ENCODE results near the gene ACOD1. TPM values are rescaled to one million over a fixed set of nuclear protein-coding genes. Genes with fewer than 3 reads are reported as not detected.

The ACOD1 gene
- total RNA-seq, 1 experiment from 2014 or later, result not detected

DNA sequence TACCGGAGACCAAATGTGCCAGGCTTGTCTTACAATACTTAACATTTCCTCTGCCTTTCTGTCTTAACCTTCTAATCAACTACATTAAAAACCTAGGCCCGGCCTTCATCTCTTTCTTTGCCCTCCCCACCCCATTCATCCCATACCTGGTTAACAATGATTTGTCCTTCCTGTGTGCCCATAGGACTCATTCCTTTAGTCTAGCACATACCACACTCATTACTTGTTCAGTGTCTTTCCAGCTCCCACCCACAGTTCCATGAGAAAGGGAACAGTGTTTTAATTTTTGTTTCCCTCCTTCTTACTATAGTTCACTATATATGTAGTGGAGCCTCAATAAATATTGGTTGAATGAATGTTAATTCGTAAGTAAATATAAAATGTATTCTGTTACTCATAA is 46.0 kb downstream of the ACOD1 start:
- no peaks in the 10 kb centered on the region; a peak in 1 of 5 replicates for H3K9me3 Mint-ChIP-seq

More for the DNA sequence above, 46.0 kb downstream of the ACOD1 start:
- Histone ChIP-seq H3K23me2 (ENCODE audit: insufficient read length, low read depth, low read length, poor library complexity, severe bottlenecking) (peaks cover 8% of the 10 kb centered on the region), H3K4ac (ENCODE audit: low read depth, low read length) (no peak overlapping the region), H3K27ac (ENCODE audit: insufficient read length, low read depth, low read length) (no peak overlapping the region), H4K5ac (ENCODE audit: insufficient read length, low read depth, low read length) (no peak overlapping the region), H3K79me1 (ENCODE audit: insufficient read depth, low read depth, low read length, poor library complexity, severe bottlenecking) (no peaks in the 10 kb centered on the region), H3K23ac (ENCODE audit: insufficient read length, low read depth, low read length) (no peak overlapping the region), H3K18ac (ENCODE audit: insufficient read length, low read depth, low read length) (no peak overlapping the region), H3T11ph (ENCODE audit: low read length) (no peak overlapping the region), H3K27me3 (ENCODE audit: insufficient read depth, low read length) (no peaks in the 10 kb centered on the region), H3K4me2 (ENCODE audit: insufficient read depth, insufficient read length, low read length) (no peak overlapping the region), H3K14ac (ENCODE audit: insufficient read depth, low read length) (no peak overlapping the region), H3K56ac (ENCODE audit: insufficient read length, low read depth, low read length) (no peak overlapping the region), H2AFZ (ENCODE audit: low read length) (no peak overlapping the region), H4K8ac (replicated peaks; ENCODE audit: insufficient read length, low read depth, low read length) (no peak overlapping the region), H3K9me3 (ENCODE audit: control insufficient read depth, low read depth, low read length) (no peaks in the 10 kb centered on the region), H4K20me1 (ENCODE audit: control insufficient read depth, insufficient read depth, insufficient read length) (no peaks in the 10 kb centered on the region), H2BK5ac (ENCODE audit: insufficient read length, low read length) (no peak overlapping the region), H2BK12ac (ENCODE audit: insufficient read length, low read depth, low read length) (no peak overlapping the region), H3K4me1 (ENCODE audit: insufficient read depth, low read length) (no peaks in the 10 kb centered on the region; the same call in 1 of the 2 replicates), H2BK120ac (ENCODE audit: low read depth, low read length, poor library complexity, severe bottlenecking) (no peak overlapping the region), H4K91ac (ENCODE audit: insufficient read length, low read depth, low read length) (no peak overlapping the region), H2BK20ac (ENCODE audit: low read depth, low read length, poor library complexity, severe bottlenecking) (no peak overlapping the region), H2AK5ac (ENCODE audit: insufficient read length, low read length) (no peak overlapping the region), H3K79me2 (ENCODE audit: insufficient read depth, low read length) (no peaks in the 10 kb centered on the region), H2BK15ac (ENCODE audit: low read depth, low read length) (no peak overlapping the region), H3K9ac (ENCODE audit: extremely low read depth, insufficient read length, low read length) (no peak overlapping the region)
- peak overlapping the region; percentile 47 to 95; a peak in 3 of 5 replicates for H3K4me3 Mint-ChIP-seq
- no peak overlapping the region for H3K27ac Mint-ChIP-seq
- TF ChIP-seq CTCF (conservative IDR thresholded peaks at IDR 0.05), result no peak
- DNase-seq, result no peak
- H3K27me3 Mint-ChIP-seq (ENCODE audit: low read depth), result peaks cover 7% of the 10 kb centered on the region; the same call in 1 of the 2 replicates
- peaks cover 20% of the 10 kb centered on the region in 2 experiments for H3K4me1 Mint-ChIP-seq
- peaks cover 0 to 27% (median 16%) of the 10 kb centered on the region in 3 experiments; a peak in 5 of 7 replicates for H3K36me3 Mint-ChIP-seq (ENCODE audit: insufficient read depth in 1 of 3, low read depth in 3 of 3)
- no CpG with 5 or more reads among the region's 3 CpGs for WGBS (ENCODE audit: extremely low coverage, insufficient read length, low lambda C conversion rate)

All from H9 (cell line).